Activated CD8-positive, alpha-beta memory T cell treated with anti-CD3 and anti-CD28 coated beads for 4 hours (primary cell): Measurements from ENCODE around the gene BMERB1.
"Not testable (repeated sequence)": the region's sequence is repeated elsewhere in the genome, so short reads cannot be mapped to it uniquely, and the experiment has no call there.

Source experiments
- DNase-seq, 2 donors: peaks; one replicate each; pipeline ENCODE4 v3.0.0-alpha.2; 2020; ENCODE audit warnings: low read depth in 2 of 2

BMERB1 gene

DNA sequence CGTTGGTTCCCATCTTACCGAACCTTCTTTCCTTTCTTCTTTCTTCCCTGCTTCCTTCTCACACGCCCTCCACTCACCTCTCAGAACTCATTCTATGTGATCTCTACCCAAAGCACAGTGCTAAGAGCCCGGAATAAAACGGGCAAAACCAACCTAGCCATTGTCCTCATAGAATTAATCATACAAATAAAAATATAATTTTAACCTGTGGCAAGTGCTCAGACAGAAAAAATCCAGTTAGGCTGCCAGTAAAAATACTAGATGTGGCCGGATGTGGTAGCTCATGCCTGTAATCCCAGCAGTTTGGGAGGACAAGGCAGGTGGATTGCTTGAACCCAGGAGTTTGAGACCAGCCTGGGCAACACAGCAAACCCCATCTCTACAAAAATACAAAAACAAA, 27.0 kb downstream of the BMERB1 start:
- no peak for DNase-seq

DNA sequence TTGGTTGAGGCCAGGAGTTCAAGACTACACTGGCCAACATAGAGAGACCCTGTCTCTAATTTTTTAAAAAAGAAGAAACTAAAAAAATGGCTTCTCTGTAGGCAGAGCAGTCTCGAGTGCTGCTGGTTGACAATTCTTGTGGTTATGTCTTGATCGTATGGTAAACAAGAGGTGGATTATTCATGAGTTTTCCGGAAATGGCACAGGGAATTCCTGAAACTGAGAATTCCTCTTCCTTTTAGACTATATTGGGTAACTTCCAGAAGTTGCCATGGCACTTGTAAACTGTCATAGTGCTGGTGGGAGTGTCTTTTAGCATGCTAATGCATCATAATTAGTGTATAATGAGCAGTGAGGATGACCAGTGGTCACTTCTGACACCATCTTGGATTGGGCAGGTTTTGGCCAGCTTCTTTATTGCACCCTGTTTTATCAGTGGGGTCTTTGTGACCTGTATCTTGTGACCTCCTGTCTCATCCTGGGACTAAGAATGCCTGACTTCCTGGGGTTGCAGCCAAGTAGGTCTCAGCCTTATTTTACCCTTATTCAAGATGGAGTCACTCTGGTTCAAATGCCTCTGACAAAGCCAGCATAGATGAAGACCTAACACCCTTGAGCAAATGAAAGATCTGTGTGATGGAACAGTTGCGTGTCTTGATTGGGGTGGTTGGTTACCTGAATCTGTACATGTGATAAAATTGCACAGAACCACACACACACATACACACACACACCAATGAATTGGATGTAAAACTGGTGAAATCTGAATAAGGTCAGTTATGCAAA, 30.2 kb downstream of the BMERB1 start:
- DNase-seq, result no peak

DNA sequence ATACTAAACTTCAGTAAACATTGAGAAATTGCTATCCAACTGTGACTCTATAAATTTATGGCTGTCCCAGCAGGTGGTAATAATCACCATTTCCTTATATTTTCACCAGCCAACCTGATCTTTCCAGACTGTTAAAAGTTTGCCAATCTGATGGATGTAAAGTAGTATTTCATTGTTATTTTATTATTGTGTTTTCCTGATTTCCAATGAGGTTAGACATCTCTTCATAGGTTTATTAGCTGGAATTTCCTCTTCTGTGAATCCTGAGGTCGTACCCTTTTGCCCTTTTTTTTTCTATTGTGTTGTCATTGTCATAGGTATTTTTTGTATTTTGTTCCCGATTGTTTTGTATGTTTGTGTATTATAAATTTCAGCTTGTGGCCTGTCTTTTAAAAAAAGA, 31.7 kb downstream of the BMERB1 start:
- no peak for DNase-seq

DNA sequence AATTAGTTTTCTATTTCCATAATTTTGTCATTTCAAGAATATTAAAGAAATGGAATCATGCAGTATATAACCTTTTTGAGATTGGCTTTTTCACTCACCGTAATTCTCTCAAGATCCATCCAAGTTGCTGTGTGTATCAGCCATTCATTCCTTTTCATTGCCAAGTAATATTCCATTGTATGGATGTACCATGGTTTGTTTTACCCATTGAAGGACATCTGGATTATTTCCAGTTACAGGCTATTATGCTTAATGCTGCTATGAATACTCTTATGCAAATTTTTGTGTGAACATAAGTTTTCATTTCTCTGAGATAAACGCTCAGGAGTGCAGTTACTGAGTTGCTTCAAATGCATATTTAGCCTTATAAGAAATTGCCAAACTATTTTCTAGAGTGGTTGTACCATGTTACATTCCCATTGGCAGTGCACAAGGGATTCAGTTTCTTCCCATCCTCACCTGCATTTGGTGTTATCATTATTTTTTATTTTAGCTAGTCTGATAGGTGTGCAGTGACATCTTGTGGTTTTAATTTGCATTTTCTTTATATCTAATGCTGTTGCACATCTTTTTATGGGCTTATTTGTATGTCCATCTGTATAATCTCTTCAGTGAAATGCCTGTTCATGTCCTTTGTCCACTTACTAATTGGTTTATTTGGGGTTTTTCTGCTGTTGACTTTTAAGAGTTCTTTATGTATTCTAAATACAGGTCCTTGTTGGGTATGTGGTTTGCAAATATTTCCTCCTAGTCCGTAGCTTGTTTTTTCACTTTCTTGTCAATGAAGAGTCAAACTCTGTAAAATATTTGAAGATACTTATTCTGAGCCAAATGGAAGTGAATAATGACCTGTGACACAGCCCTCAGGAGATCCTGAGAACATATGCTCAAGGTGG, 32.7 kb downstream of the BMERB1 start:
- no peak for DNase-seq

DNA sequence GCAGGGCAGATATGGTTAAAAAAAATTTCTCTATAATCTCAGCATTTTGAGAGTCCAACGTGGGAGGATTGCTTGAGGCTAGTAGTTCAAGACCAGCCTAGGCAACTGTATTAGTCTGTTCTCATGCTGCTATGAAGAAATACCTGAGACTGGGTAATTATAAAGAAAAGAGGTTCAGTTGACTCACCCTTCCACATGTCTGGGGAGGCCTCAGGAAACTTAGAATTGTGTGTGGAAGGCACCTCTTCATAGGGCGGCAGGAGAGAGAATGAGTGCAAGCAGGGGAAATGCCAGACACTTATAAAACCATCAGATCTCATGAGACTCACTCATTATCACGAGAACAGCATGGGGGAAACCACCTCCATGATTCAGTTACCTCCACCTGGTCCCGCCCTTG, 42.6 kb downstream of the BMERB1 start:
- not testable (repeated sequence) for DNase-seq

DNA sequence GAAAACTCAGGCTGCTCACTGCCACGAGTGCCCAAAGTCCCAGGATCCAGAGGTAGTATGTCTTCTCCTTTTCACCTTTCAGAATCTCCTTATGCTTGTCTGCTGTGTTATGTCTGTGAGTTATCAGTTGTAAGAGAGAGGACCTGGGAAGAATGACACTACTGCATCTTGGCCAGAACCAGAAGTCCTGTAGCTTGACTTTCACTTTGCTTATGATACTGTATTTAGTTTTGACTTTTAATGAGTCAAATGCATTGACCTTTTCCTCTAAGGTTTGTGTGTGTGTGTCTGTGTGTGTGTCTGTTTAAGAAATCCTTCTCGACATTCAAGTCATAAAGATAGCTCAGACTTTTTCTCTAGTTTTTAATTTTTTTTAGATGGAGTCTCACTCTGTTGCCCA, 43.4 kb downstream of the BMERB1 start:
- no peak for DNase-seq

DNA sequence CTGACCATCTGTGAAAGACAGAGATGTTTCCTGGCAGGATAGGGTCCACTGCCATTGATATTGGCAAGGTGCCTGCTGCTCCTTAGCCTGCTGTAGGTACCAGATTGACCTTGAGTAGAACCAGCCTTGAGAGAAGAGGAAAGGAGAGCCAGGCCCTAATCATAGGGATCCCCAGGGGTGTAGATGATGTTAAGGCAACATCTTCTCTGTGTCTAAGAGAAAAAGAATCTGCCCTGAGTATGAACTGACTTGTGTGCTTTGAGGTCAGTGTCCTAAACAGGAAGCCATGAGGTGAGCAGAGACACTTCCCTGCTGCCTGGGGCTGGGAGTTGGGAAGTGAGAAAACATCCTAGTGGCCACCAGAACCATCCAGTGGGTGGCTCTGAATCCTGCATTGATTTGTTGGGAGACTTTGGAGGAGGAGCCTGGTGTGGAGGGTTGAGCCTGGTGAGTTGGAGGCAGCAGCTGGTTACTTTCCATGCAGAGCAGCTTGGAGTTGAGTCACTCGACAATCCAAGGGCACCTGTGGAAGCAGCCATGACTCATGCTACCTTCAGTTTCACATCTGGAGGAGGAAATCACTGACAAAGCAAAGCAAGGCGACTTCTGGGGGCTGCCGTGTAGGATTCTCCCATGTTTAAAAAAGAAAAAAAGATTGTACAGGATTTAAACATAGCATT, 47.8 kb downstream of the BMERB1 start:
- peak; percentile 3 to 11 for DNase-seq

DNA sequence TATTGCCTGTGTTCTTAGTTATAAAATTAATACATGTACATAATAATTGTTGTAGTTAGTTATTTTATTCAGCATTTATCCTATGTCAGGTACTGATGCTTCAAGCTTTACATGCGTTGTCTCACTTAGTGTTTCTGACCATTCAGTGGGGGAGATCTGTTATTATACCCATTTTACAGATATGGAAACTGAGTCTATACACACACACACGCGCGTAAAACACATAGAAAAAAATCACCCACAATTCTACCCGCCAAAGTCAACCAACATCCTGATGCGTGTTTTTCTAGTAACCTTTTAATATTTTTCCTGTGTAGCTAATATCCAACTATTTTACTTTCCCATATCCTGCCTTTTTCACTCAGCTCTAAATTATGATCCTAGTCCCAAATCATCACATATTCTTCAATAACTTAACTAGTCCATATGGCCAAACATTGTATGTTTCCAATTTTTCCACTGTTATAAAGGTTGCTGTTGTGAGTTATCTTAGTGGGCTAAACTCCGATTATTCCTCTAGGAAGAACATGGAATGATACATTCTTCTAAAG, 48.4 kb downstream of the BMERB1 start:
- DNase-seq, result no peak

DNA sequence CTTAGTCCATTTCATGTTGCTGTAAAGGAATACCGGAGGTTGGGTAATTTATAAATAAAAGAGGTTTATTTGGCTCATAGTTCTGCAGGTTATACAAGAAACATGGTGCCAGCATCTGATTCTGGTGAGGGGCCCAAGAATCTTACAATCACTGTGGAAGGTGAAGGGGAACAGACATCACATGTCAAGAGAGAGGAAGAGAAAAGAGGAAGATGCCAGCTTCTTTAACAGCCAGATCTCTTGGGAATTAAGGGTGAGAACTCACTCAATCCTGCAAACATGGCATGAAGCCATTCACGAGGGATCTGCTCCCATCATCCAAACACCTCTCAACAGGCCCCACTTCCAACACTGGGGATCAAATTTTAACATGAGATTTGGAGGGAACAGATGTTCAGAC, 49.5 kb downstream of the BMERB1 start:
- no peak for DNase-seq

DNA sequence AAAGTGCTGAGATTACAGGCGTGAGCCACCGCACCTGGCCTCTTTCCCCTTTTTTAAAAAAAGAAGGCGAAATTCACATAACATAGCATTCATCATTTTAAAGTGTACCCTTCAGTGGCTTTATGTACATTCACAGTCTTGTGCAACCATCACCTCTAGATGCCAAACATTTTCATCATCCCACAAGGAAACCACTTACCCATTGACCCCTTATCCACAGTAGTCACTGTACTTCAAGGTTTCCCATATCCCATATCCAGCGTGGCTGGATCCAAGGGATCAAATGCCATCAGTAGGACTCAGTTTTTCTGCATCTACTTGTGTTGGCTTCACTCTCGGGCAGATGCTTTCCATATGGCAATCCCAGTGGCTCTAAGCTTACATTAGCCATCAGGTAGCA, 50.3 kb downstream of the BMERB1 start:
- DNase-seq, result no peak

DNA sequence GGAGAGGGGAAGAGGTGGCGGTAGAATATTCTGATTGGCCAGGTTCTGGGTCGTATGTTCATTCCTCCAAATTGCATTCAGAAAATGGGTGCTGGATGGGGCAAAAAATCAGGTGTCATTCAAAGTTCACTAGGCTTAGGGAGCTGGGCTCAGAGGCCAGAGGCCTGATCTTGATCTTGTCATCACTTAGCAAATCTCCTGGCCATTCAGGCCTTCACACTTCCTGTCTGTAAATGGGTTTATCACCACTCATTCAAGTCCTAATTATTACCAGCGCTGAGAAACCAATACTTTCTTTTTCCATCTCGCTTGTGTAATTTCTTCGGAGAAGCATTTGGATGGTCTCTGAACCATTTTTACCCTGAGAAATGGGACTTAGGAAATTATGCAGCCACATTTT, 50.8 kb downstream of the BMERB1 start:
- no peak for DNase-seq

DNA sequence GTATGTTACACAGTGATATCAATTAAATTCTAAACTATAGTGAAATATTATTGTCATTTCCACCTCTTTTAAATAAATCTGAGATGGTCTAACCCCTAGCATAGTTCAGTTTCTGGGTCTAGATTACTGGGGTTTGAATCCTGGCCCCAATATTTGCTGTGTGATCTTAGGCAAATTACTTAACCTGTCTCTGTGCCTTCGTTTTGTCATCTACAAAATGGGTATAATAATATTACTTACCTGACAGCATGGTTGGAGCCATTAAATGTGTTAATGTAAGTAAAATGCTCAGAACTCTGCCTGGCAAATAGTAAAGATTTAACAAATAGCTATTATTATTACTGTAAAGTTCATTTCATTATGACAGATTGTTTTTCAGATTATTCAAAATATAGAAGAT, 52.3 kb downstream of the BMERB1 start:
- no peak for DNase-seq

DNA sequence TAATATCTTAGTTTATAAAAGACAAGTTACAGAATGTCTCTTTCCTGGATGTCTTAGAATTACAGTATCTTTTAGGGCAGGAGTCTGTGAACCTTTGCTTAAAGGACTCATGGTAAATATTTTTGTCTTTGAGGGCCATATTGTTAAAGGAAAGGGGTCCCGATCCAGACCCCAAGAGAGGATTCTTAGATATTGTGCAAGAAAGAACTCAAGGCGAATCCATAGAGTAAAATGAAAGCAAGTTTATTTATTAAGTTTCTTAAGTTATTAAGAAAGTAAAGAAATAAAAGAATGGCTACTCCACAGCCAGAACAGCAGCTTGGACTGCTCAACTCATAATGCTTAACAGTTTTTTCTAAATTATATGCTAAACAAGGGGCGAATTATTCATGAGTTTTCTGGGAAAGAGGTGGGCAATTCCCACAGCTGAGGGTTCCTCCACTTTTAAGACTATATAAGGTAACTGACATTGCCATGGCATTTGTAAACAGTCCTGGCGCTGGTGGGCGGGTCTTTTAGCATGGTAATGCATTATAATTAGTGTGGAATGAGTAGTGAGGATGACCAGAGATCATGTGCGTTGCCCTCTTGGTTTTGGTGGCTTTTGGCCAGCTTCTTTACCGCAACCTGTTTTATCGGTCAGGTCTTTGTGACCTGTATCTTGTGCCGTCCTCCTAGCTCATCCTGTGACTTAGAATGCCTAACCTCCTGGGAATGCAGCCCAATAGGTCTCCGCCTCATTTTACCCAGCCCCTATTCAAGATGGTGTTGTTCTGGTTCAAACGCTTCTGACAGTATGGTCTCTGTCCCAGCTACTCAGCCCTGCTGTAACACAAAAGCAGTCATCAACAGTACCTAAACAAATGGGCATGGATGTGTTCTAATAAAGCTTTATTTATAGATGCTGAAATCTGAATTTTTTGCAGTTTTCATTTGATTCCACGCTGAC, 53.2 kb downstream of the BMERB1 start:
- DNase-seq, result no peak

DNA sequence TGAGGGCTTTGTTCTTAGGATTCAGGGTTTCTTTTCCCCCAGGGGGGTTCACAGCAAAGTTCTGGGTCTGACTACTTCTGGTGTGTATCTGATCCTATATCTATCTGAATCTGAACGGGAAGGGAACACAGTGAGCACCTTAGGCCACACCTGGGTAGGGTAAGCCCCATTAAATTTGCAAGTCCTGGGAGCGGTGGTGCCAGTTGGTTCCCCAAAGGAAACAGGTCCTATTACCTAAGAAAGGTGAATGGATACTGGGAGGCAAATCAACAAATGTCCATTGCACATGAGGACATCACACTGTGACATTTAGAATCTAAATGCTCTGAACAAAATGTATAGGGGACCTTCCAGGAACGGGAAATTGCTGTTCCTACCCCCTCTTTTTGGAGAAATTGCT, 54.6 kb downstream of the BMERB1 start:
- DNase-seq, result no peak

DNA sequence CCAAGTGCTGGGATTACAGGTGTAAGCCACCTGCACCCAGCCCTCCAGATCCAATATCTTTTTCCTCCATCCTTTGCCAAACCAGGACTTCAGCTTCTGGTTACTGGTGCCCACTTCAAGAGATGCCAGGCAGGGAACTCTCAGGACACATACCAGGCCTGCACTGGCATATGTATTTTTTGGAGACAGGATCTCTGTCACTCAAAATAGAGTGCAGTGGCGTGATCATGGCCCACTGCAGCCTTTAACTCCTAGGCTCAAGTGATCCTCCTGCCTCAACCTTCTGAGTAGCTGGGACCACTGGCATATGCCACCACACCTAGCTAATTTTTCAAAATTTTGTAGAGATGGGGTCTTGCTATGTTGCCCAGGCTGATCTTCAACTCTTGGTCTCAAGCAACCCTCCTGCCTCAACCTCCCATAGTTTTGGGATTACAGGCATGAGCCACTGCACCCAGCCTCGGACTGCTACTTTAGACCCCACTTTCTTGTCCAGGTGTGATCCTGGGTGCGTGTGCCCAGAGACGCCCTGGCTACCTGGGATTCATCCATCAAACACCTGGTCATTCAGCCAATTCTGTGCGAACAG, 55.8 kb downstream of the BMERB1 start:
- DNase-seq, result no peak

DNA sequence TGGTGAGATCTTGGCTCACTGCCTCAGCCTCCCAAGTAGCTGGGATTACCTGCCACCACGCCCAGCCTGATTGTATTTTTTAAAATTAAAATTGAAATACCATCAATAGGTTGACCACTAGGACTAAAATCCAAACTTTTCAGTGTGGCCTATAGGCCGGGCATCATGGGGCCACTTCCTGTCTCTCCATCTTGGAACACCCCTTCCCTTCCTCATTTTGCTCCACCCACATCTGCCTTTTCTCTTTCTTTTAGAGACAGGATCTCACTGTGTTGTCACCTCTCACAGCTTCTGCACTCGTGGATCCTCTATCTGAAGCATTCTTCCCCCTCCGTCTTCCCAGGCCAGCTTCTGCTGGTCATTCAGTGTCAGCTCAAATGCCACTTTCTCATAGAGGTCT, 57.0 kb downstream of the BMERB1 start:
- no peak for DNase-seq

DNA sequence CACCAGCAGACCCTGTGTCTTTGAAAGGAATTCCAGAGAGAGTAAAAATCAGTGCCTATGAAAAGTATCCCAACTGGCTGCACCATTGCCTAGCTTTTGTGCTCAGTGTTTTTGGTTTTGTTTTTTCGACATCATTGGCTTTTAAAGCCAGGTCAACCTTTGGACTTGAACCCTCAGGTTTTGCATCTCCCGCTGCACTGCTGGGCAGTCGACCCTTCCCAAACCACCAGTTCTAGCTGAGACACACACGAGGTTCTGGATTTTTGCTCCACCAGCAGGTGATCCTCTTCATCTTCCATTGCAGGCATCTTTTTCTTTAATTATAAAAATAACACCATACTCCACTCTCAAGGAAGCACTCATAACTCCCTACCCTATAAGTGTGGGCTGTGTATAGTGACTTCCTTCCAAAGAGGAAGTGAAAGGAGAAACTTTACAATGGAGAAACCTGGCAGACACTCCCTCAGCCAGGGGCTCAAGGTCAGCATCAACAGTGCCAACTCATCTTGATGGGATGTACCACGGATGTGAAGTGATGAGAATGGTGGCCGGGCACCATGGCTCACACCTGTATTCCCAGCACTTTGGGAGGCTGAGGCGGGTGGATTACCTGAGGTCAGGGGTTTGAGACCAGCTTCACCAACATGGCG, 57.8 kb downstream of the BMERB1 start:
- DNase-seq, result no peak

DNA sequence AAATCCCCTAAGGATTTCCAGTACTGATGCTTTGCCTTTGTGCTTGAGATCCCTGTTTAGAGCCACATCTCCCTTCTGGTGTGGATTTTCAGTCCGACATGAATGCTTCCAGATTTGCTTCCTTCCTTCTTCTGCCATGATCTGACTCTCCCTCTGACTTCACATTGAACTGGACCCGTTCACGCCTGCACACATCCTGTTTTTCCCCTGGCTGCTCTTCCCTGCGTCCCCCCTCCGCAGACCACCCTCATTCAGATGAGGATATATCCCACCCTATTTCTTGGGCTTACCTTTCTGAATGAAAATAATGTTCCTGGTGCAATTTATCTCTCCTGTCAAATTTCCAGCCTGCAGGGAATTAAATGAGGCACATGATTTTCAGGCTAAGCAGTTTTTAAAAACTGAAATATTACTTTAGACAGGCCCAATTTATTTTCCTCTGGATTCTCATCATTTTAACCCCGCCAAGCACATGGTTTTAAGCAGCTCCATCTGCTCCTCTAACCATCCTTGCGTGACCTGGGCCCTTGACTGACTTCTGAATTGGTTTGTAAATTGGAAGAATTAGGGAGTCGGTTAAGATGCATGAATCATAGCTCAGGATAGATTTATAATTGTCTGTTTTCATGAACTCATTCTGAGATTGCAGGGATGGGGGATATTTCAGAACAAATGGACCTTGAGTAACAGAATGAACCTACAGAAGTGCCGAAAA, 59.2 kb downstream of the BMERB1 start:
- DNase-seq, result no peak

DNA sequence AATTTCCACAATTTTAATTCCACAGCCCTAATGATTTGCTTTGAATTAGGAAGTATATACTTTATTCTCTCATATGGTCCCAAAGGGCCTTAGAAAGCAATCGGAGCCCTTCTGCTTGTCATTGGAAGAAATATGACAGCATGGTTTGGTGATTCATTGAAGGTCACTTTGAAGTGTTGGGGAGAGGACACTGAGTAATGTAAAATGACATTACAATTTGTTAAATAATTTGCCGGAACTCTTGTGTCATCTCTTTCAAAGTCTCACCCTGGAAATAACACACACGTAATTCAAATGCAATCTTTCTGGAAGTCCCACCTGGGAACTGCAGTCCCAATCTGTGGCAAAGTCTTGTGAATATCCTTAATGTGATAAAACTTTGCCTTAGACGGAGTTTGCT, 59.8 kb downstream of the BMERB1 start:
- no peak for DNase-seq

DNA sequence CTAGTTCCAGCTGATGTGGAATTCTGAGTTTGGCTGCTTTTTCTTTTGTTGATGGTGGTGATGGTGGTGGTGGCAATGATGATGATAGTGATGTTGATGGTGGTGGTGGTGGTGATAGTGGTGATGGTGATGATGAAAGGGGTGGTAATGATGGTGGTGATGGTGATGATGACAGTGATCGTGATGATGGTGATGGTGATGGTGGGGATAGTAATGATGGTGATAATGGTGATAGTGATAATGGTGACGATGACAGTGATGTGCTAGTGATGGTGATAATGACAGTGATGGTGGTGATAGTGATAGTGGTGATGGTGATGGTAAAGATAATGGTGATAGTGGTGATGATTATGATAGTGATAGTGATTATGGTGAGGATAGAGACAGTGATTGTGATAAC, 61.5 kb downstream of the BMERB1 start:
- DNase-seq, result no peak
